HTERT RPE-1 (cell line): ENCODE results near the gene L3MBTL2.
"Not testable (repeated sequence)": the region's sequence is repeated elsewhere in the genome, so short reads cannot be mapped to it uniquely, and the experiment has no call there.

ENCODE experiments used
- in situ Hi-C: fragments of 300-500 bp; cut with MboI; formaldehyde crosslinking; loops from 4 replicates; pipeline ENCODE4 v1.14.3; 2020; ENCODE audit warnings: low sequenced_read_pairs

The L3MBTL2 gene

GRCh38 chr22:41240377-41241132 is 35.4 kb downstream of the L3MBTL2 start, which contains the start of gene CHADL:
CHADL (minus strand) TSS chr22:41240931; CDS start chr22:41240881, 50 bp downstream.
- in situ Hi-C loops, result no loop called here

GRCh38 chr22:41241133-41241676 is 36.1 kb downstream of the L3MBTL2 start:
- in situ Hi-C loops, result no loop called here

GRCh38 chr22:41242396-41243117 is 37.4 kb downstream of the L3MBTL2 start:
- in situ Hi-C loops, result no loop called here

- in situ Hi-C loops, result no loop called here
Observed at GRCh38 chr22:41243361-41243760, 38.2 kb downstream of the L3MBTL2 start.

GRCh38 chr22:41245917-41246499 is 40.9 kb downstream of the L3MBTL2 start:
- in situ Hi-C loops, result no loop called here

- in situ Hi-C loops, result no loop called here
Observed at GRCh38 chr22:41247703-41248102, 42.6 kb downstream of the L3MBTL2 start.

- in situ Hi-C loops, result no loop called here
Observed at GRCh38 chr22:41248314-41248713, 43.2 kb downstream of the L3MBTL2 start.

- in situ Hi-C loops, result no loop called here
Observed at GRCh38 chr22:41248758-41249157, 43.6 kb downstream of the L3MBTL2 start.

GRCh38 chr22:41249442-41249841 is 44.3 kb downstream of the L3MBTL2 start:
- in situ Hi-C loops, result no loop called here

- in situ Hi-C loops, result no loop called here
Observed at GRCh38 chr22:41250127-41250526, 45.0 kb downstream of the L3MBTL2 start.

GRCh38 chr22:41252365-41252764 is 47.3 kb downstream of the L3MBTL2 start:
- in situ Hi-C loops, result no loop called here

GRCh38 chr22:41254230-41254629 is 49.1 kb downstream of the L3MBTL2 start:
- in situ Hi-C loops, result no loop called here

- in situ Hi-C loops, result no loop called here
Observed at GRCh38 chr22:41256254-41257253, 51.4 kb downstream of the L3MBTL2 start.

- in situ Hi-C loops, result no loop called here
Observed at GRCh38 chr22:41257696-41258095, 52.6 kb downstream of the L3MBTL2 start.

GRCh38 chr22:41259756-41260155 is 54.6 kb downstream of the L3MBTL2 start:
- in situ Hi-C loops, result not testable (repeated sequence)

- in situ Hi-C loops, result no loop called here
Observed at GRCh38 chr22:41260871-41261270, 55.8 kb downstream of the L3MBTL2 start.

- in situ Hi-C loops, result no loop called here
Observed at GRCh38 chr22:41261541-41262249, 56.6 kb downstream of the L3MBTL2 start.

- in situ Hi-C loops, result no loop called here
Observed at GRCh38 chr22:41262250-41262765, 57.2 kb downstream of the L3MBTL2 start.

GRCh38 chr22:41263704-41264103 is 58.6 kb downstream of the L3MBTL2 start:
- in situ Hi-C loops, result no loop called here
